ENCODE results near the gene RPP38. TPM values are rescaled to one million over a fixed set of nuclear protein-coding genes. Genes with fewer than 3 reads are reported as not detected.

The RPP38 gene
- total RNA-seq, 1 experiment from 2014 or later, result 30.8 TPM

GRCh38 chr10:15113766-15114165 is 16.6 kb downstream of the RPP38 start:
- H3K4me3 Mint-ChIP-seq (ENCODE audit: unreplicated experiment), result no peak overlapping the region
- no peaks in the 10 kb centered on the region for H3K4me1 Mint-ChIP-seq (ENCODE audit: insufficient read depth, unreplicated experiment)
- POLR2A ChIA-PET, result interaction anchor here (1.0 kb wide), 1 partner anchor 11 kb away, joined by 3 read pairs; no protein-coding TSS in a partner anchor
- no TSS peak for BruUV-seq (replicated peaks)
- DNase-seq (ENCODE audit: unreplicated experiment), result no peak
- H3K36me3 Mint-ChIP-seq (ENCODE audit: insufficient read depth, unreplicated experiment), result peaks cover 21% of the 10 kb centered on the region
- intact Hi-C loops (cut with micrococcal nuclease), result no loop called here
- CTCF ChIA-PET, result interaction anchor here (0.7 to 1.9 kb wide), 3 partner anchors 8 to 76 kb away, joined by 3 to 4 read pairs (median 3); no protein-coding TSS in a partner anchor
- no peak for TF ChIP-seq CTCF (IDR thresholded peaks at IDR 0.05; ENCODE audit: unreplicated experiment)
- H3K27ac Mint-ChIP-seq (ENCODE audit: low read depth, unreplicated experiment), result no peak overlapping the region
- H3K27me3 Mint-ChIP-seq (ENCODE audit: insufficient read depth, unreplicated experiment), result no peaks in the 10 kb centered on the region
- H3K9me3 Mint-ChIP-seq (ENCODE audit: unreplicated experiment), result no peaks in the 10 kb centered on the region

GRCh38 chr10:15116225-15116624 is 19.1 kb downstream of the RPP38 start:
- ChIA-PET CTCF (interaction anchor here (0.5 to 1.7 kb wide), 2 partner anchors 9 to 30 kb away, joined by 3 to 4 read pairs; no protein-coding TSS in a partner anchor), POLR2A (interaction anchor here (1.3 kb wide), 1 partner anchor 51 kb away, joined by 4 read pairs; no protein-coding TSS in a partner anchor)
- no TSS peak for BruUV-seq (replicated peaks)
- Mint-ChIP-seq H3K4me3 (ENCODE audit: unreplicated experiment) (no peak overlapping the region), H3K27me3 (ENCODE audit: insufficient read depth, unreplicated experiment) (no peaks in the 10 kb centered on the region), H3K36me3 (ENCODE audit: insufficient read depth, unreplicated experiment) (peaks cover 10% of the 10 kb centered on the region), H3K27ac (ENCODE audit: low read depth, unreplicated experiment) (no peak overlapping the region), H3K9me3 (ENCODE audit: unreplicated experiment) (no peaks in the 10 kb centered on the region), H3K4me1 (ENCODE audit: insufficient read depth, unreplicated experiment) (no peaks in the 10 kb centered on the region)
- intact Hi-C loops (cut with micrococcal nuclease), result no loop called here
- no peak for TF ChIP-seq CTCF (IDR thresholded peaks at IDR 0.05; ENCODE audit: unreplicated experiment)
- DNase-seq (ENCODE audit: unreplicated experiment), result no peak

- H3K4me3 Mint-ChIP-seq (ENCODE audit: unreplicated experiment), result no peak overlapping the region
- no peak for TF ChIP-seq CTCF (IDR thresholded peaks at IDR 0.05; ENCODE audit: unreplicated experiment)
Observed at GRCh38 chr10:15118615-15119014, 21.5 kb downstream of the RPP38 start.

GRCh38 chr10:15120523-15120922 is 23.4 kb downstream of the RPP38 start:
- Mint-ChIP-seq H3K4me3 (ENCODE audit: unreplicated experiment) (no peak overlapping the region), H3K9me3 (ENCODE audit: unreplicated experiment) (no peaks in the 10 kb centered on the region), H3K36me3 (ENCODE audit: insufficient read depth, unreplicated experiment) (peaks cover 17% of the 10 kb centered on the region), H3K4me1 (ENCODE audit: insufficient read depth, unreplicated experiment) (peaks cover 6% of the 10 kb centered on the region), H3K27me3 (ENCODE audit: insufficient read depth, unreplicated experiment) (no peaks in the 10 kb centered on the region), H3K27ac (ENCODE audit: low read depth, unreplicated experiment) (no peak overlapping the region)
- DNase-seq (ENCODE audit: unreplicated experiment), result peak; percentile 46
- TF ChIP-seq CTCF (IDR thresholded peaks at IDR 0.05; ENCODE audit: unreplicated experiment), result no peak
- ChIA-PET CTCF (interaction anchor here (3.8 kb wide), 1 partner anchor 14 kb away, joined by 17 read pairs; no protein-coding TSS in a partner anchor), POLR2A (interaction anchor here (1.5 kb wide), 1 partner anchor 22 kb away, joined by 7 read pairs; the partner anchor contains the start of gene RPP38)
- intact Hi-C loops (cut with micrococcal nuclease), result no loop called here
- BruUV-seq (replicated peaks), result no TSS peak

More at GRCh38 chr10:15118615-15119014, 21.5 kb downstream of the RPP38 start:
- no TSS peak for BruUV-seq (replicated peaks)
- CTCF ChIA-PET, result interaction anchor here (1.4 kb wide), 1 partner anchor 12 kb away, joined by 3 read pairs; no protein-coding TSS in a partner anchor
- POLR2A ChIA-PET, result no interaction called here
- Mint-ChIP-seq H3K27me3 (ENCODE audit: insufficient read depth, unreplicated experiment) (no peaks in the 10 kb centered on the region), H3K27ac (ENCODE audit: low read depth, unreplicated experiment) (no peak overlapping the region), H3K36me3 (ENCODE audit: insufficient read depth, unreplicated experiment) (peaks cover 2% of the 10 kb centered on the region), H3K4me1 (ENCODE audit: insufficient read depth, unreplicated experiment) (no peaks in the 10 kb centered on the region), H3K9me3 (ENCODE audit: unreplicated experiment) (no peaks in the 10 kb centered on the region)
- DNase-seq (ENCODE audit: unreplicated experiment), result no peak
- intact Hi-C loops (cut with micrococcal nuclease), result no loop called here

All from MCF 10A (cell line).